ENCODE measurements around the gene PCDHAC2.

The PCDHAC2 gene

DNA sequence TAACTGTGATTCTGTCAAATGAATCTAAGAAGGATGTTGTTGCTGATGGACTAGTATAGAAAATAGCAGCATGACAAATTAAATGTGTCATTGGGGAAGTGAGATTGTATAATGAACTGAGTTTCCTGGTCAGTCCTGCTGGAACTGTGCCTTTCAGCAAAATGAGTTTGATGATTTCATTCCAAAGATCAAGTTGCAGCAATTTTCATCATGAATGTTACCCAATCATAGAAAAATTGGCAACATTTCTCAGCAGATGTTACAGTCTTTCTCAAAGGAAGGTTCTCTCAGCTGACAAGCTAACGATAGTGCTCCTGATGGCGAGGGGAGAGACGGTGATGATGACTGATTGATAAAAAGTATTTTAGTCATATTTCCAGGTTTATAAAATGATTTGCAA lies 10.7 kb downstream of the PCDHAC2 start:
- Histone ChIP-seq H4K20me1 (ENCODE audit: insufficient read depth, low read length) (no peaks in the 10 kb centered on the region), H3K9me3 (ENCODE audit: insufficient read depth, low read length) (no peaks in the 10 kb centered on the region), H3K9ac (ENCODE audit: low read length) (no peak overlapping the region), H3K4me3 (ENCODE audit: low read length) (no peak overlapping the region), H3K27ac (ENCODE audit: low read length) (no peak overlapping the region), H3K4me2 (ENCODE audit: low read length) (no peak overlapping the region), H2AFZ (ENCODE audit: low read depth, low read length) (no peak overlapping the region), H3K79me2 (ENCODE audit: low read length) (no peaks in the 10 kb centered on the region), H3K27me3 (ENCODE audit: low read depth, low read length) (no peaks in the 10 kb centered on the region), H3K4me1 (ENCODE audit: low read length) (no peaks in the 10 kb centered on the region), H3K36me3 (replicated peaks; ENCODE audit: low read depth, low read length) (no peaks in the 10 kb centered on the region)
- TF ChIP-seq, protein P1, sequence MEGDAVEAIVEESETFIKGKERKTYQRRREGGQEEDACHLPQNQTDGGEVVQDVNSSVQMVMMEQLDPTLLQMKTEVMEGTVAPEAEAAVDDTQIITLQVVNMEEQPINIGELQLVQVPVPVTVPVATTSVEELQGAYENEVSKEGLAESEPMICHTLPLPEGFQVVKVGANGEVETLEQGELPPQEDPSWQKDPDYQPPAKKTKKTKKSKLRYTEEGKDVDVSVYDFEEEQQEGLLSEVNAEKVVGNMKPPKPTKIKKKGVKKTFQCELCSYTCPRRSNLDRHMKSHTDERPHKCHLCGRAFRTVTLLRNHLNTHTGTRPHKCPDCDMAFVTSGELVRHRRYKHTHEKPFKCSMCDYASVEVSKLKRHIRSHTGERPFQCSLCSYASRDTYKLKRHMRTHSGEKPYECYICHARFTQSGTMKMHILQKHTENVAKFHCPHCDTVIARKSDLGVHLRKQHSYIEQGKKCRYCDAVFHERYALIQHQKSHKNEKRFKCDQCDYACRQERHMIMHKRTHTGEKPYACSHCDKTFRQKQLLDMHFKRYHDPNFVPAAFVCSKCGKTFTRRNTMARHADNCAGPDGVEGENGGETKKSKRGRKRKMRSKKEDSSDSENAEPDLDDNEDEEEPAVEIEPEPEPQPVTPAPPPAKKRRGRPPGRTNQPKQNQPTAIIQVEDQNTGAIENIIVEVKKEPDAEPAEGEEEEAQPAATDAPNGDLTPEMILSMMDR (IDR thresholded peaks at IDR 0.05; ENCODE audit: low read depth, low read length), result no peak
- no peak for TF ChIP-seq EZH2phosphoT487 (IDR thresholded peaks at IDR 0.05; ENCODE audit: low read depth)

DNA sequence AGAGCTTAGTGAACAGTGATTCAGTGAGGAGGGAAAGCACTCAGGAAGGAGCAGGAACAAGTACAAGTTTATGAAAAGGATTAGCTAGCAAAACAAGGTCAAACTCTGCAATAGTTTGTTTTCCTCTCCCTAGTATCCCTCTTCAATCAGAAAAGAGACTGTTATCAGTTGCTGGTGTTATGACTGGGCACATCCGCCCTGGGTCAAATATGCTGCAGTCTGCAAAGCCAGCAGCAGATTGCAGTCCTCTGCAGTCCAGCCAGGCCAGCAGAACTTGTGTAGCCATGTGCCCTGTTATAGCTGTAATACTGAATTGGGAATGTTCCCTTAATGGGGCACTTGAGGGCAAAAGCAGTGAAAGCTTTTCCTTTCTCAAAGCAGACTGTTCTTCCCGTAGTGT lies 12.0 kb downstream of the PCDHAC2 start:
- H3K4me1 ChIP-seq (ENCODE audit: low read length), result no peaks in the 10 kb centered on the region
- H3K36me3 ChIP-seq (replicated peaks; ENCODE audit: low read depth, low read length), result no peaks in the 10 kb centered on the region
- no peaks in the 10 kb centered on the region for H4K20me1 ChIP-seq (ENCODE audit: insufficient read depth, low read length)
- no peak overlapping the region for H3K4me3 ChIP-seq (ENCODE audit: low read length)
- TF ChIP-seq, protein P1 (IDR thresholded peaks at IDR 0.05; ENCODE audit: low read depth, low read length), result no peak
- no peak for TF ChIP-seq EZH2phosphoT487 (IDR thresholded peaks at IDR 0.05; ENCODE audit: low read depth)
- H3K9ac ChIP-seq (ENCODE audit: low read length), result no peak overlapping the region
- no peak overlapping the region for H2AFZ ChIP-seq (ENCODE audit: low read depth, low read length)
- H3K9me3 ChIP-seq (ENCODE audit: insufficient read depth, low read length), result no peaks in the 10 kb centered on the region
- H3K4me2 ChIP-seq (ENCODE audit: low read length), result no peak overlapping the region
- no peaks in the 10 kb centered on the region for H3K27me3 ChIP-seq (ENCODE audit: low read depth, low read length)
- no peaks in the 10 kb centered on the region for H3K79me2 ChIP-seq (ENCODE audit: low read length)
- no peak overlapping the region for H3K27ac ChIP-seq (ENCODE audit: low read length)

DNA sequence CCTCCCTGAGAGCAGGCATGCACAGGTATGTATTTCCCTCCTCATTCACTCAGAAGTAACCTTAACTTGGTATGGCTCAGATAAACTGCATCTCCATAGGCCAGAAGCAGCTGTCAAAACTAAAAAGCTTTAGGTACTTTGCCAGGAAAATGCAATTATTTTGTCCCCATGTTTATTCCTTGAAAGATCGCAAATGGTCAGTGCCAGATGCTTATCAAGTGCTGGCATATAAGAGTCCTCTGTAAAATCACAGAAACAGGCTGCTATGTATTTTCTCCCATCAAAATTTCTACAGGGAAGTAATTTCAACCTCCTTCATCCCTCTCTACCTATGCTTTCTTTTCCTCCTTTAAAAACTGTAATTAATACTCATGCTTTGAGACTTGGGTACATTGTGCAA lies 12.7 kb downstream of the PCDHAC2 start:
- no peak overlapping the region for H3K27ac ChIP-seq (ENCODE audit: low read length)
- H3K9me3 ChIP-seq (ENCODE audit: insufficient read depth, low read length), result no peaks in the 10 kb centered on the region
- no peaks in the 10 kb centered on the region for H3K4me1 ChIP-seq (ENCODE audit: low read length)
- no peak overlapping the region for H3K4me2 ChIP-seq (ENCODE audit: low read length)
- H2AFZ ChIP-seq (ENCODE audit: low read depth, low read length), result no peak overlapping the region
- no peaks in the 10 kb centered on the region for H3K27me3 ChIP-seq (ENCODE audit: low read depth, low read length)
- H4K20me1 ChIP-seq (ENCODE audit: insufficient read depth, low read length), result no peaks in the 10 kb centered on the region
- H3K36me3 ChIP-seq (replicated peaks; ENCODE audit: low read depth, low read length), result no peaks in the 10 kb centered on the region
- no peak overlapping the region for H3K4me3 ChIP-seq (ENCODE audit: low read length)
- H3K9ac ChIP-seq (ENCODE audit: low read length), result no peak overlapping the region
- no peak for TF ChIP-seq EZH2phosphoT487 (IDR thresholded peaks at IDR 0.05; ENCODE audit: low read depth)
- TF ChIP-seq, protein P1 (IDR thresholded peaks at IDR 0.05; ENCODE audit: low read depth, low read length), result no peak
- no peaks in the 10 kb centered on the region for H3K79me2 ChIP-seq (ENCODE audit: low read length)

DNA sequence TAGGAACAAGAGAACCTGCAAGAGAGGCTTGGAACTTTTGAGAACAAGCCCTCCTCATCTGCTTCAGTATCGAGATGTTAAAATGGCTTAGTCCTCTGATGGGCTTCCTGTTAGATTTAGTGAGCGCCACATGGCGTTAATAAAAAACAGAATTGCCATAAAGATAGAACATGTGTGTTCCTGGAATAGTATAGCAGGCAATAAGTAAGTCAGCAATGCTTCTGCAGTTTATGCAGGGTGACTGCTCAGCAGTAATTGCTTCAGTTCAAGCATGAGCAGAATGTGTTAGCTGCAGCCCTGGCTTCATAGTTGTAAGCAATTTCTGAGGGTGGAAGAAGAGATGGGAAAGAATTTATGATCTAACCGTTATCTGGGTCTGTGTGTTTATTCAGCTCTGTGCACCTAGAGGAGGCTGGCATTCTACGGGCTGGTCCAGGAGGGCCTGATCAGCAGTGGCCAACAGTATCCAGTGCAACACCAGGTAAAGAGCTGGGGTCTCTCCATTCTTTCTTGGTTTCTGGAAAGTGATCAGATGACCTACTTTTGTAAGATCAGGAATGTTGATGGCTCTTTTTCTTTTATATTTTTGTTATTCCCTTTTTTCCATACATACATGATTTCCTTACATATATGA lies 15.9 kb downstream of the PCDHAC2 start:
- Histone ChIP-seq H2AFZ (ENCODE audit: low read depth, low read length) (no peak overlapping the region), H3K4me2 (ENCODE audit: low read length) (no peak overlapping the region), H3K9ac (ENCODE audit: low read length) (no peak overlapping the region), H3K79me2 (ENCODE audit: low read length) (no peaks in the 10 kb centered on the region), H3K4me3 (ENCODE audit: low read length) (no peak overlapping the region), H3K27ac (ENCODE audit: low read length) (no peak overlapping the region), H3K9me3 (ENCODE audit: insufficient read depth, low read length) (no peaks in the 10 kb centered on the region), H3K27me3 (ENCODE audit: low read depth, low read length) (no peaks in the 10 kb centered on the region), H3K36me3 (replicated peaks; ENCODE audit: low read depth, low read length) (no peaks in the 10 kb centered on the region), H3K4me1 (ENCODE audit: low read length) (no peaks in the 10 kb centered on the region), H4K20me1 (ENCODE audit: insufficient read depth, low read length) (no peaks in the 10 kb centered on the region)
- TF ChIP-seq, protein P1 (IDR thresholded peaks at IDR 0.05; ENCODE audit: low read depth, low read length), result no peak
- no peak for TF ChIP-seq EZH2phosphoT487 (IDR thresholded peaks at IDR 0.05; ENCODE audit: low read depth)

Measured in OCI-LY3 (cell line).